ENCODE data around the gene IGF2BP2.
"Not testable (repeated sequence)": the region's sequence is repeated elsewhere in the genome, so short reads cannot be mapped to it uniquely, and the experiment has no call there.

Gene IGF2BP2

DNA sequence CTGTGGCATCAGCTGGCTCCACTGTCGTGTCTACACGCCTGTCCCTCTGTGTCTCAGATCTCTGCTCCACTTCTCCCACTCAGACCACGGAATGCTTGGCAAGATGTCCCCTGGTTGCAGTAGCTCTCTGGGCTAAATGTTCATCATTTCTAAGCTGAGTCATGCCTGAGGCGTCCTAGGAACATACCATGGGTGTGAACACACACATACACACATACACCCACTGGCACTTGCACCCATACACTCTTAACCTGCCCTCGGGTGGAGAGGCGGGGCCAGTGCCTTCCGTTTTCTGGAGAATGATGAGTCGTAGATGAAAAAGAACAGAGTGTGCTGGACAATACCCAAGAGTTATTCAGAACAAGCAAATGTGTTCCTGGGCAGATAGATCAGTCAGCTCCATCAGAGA lies 166.3 kb downstream of the IGF2BP2 start:
- DNase-seq: no peak

DNA sequence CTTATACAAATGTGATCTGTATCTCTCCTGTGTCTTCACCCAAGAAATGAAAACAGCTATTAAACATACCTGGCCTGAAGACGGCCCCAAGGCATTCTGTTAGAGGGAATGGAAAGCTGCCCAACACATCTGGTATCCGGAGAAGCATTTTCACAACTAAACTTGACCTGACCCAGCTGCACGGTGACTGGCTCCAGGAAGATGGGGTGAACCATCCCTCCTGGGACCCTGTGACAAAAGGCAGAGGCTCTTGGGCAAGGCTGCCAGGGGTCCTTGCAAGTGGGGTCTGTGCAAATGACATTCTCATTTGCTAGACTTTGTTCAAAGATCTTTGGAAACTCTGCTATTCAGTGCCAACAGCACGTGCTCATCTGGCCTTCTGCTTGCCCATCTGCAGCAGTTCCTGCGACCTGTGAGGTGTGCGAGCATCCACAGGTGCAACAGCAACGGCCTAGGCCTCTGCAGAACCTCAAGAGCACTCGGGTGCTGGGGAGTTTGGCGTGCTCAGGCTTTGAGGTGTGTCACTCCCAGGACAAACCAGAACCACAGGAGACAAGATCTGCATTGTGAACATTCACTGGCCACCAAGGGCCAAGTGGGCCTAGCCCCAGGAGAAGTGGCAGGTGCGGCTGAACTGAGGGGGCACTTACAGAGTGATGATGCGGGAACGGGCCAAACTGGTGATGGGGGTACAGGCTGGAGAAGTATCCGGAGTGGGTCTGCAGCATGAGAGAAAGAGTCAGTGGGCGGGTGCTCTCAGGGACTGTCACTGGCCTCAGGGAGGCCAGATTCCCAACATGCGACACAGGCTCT lies 166.9 kb downstream of the IGF2BP2 start:
- DNase-seq: no peak

DNA sequence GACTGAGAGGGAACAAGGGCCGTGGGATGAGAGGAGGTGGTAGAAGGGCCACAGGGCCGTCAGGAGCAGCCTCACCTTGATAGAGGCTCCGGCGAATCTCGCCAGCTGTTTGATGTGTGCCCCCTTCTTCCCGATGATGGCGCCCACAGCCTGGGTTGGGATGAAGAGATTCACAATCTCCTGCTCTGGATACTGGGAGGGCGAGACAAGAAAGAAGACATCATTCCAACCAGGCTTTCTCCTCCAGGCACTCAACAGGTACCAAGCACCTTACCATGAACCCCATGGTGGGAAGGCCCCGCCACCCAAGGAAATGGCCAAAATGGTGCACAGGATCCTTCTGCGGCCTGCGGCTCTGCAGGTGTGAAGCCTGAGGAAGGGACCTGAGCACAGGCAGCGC lies 167.6 kb downstream of the IGF2BP2 start:
- DNase-seq: no peak

GRCh38 chr3:185656321-185656840 lies 168.5 kb downstream of the IGF2BP2 start:
- DNase-seq: no peak

DNA sequence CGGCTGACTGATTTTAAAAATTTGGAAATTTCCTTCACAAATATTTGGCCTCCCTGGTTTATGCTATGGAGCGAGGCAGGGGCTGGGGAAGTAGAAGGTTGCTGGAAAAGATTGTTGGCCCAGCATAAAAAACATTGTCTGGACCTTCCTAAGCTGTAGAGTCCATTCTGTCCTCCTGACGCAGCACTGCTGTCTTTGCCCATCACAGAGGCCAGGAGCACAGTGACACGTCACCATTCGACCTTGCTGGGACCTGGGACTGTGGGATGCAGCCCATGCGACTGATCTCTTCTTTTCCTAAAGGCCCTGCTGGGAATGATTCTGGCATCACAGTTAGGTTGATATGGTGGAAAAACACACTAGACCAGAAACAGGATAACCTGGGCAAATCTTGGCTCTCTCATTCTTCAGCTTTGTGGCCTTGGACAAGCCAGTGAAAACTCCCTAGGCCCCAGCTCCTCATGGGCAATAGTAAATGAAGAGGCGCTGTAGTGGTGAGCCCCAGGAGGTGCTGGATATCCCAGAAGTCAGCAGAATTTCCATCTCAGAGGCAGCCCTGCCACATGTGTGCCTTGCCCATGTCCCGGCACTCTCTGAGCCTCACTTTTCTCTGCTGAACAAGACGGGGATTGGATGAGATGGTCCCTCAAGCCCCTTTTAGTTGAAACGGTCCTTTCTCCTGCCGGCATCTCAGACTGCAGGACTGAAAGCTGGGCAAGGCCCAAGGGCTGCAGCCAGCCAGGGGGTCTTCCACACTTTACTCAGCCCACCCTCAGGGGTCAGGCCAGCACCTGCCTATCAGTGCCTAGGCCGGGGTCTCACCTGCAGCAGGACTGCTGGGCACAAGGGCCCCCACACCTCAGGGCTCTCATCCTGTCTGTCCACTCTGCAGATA lies 169.2 kb downstream of the IGF2BP2 start:
- DNase-seq: no peak

- DNase-seq: no peak
These were observed 170.1 kb downstream of the IGF2BP2 start for GRCh38 chr3:185654758-185655145.

DNA sequence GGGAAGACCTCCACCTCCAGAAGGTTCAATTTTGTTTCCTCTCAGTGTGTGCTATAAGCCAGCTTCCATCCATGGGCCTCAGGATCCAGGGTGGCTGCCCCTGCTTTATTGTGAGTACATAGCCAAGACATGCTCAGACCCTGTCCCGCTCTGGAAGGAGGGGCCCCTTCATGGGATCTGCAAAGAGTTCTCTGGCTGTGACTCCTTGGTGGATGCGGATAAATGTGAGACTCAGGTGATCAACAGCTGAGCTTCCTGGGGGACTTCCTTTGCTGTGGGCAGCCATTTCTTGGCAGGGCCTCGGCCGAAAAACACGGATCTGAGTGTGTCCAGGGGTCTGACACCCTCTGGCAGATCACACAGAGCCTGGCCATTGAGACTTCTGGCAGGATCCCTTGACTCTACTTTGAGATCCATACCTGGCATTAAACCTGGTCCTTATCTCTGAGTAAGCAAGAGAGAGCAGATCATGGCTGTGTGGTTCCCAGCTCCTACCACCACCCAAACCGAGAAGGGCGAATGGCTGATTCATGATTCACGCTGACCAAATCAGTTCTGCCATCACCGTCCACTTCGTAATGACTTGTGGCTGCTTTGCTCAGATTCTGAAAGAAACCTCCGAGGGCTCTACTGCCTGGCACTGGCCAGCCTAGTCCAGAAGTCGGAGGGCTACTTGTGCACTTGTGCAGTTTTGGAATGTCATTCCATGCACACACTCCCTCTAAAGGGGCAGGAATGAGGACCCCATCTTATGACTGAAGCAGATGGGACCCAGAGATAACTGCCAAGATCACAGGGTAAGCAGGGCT lies 170.7 kb downstream of the IGF2BP2 start:
- no peak for DNase-seq

DNA sequence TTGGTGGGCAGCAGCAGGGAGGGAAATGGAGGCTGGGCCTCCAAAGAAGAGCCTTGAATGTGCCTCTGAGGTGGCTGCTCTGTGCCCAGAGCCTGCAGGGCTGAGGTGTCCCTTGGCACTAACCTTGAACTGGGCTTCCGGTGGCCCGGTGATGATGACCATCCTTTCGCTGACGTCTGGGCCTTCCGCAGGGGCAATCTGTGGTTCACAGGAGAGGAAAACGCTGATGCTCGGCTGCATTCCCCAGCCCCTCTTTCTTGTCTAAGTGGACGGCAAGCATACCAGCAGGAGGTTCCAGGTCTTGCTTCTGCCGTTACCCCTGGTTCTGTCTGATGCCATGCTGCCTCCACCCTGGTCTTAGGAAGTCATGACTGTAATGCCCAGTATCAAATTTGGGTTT lies 172.9 kb downstream of the IGF2BP2 start:
- no peak for DNase-seq

DNA sequence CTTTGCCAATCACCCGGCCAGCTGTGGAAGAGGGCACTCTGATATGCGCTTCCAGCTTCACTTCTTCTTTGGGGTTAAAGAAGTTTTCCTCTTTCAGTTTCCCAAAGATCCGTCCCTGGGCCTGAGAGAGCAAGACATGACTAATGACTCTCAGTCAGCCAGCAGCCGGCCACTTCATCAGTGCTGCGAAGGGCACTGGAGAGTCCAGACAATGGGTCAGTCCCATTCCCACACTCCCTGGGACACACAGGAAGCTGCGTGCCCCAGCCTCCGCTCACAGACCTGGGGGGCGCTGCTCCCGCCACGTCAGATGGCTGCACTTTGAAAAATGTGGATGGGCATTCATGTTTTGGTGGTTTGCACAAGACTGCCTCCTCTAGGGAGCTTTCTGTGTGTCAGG lies 175.4 kb downstream of the IGF2BP2 start:
- DNase-seq: no peak

GRCh38 chr3:185648396-185648795 lies 176.4 kb downstream of the IGF2BP2 start:
- DNase-seq: no peak

GRCh38 chr3:185647880-185648210 lies 177.0 kb downstream of the IGF2BP2 start:
- no peak for DNase-seq

- DNase-seq: no peak
These were observed 177.5 kb downstream of the IGF2BP2 start for GRCh38 chr3:185647134-185647879.

DNA sequence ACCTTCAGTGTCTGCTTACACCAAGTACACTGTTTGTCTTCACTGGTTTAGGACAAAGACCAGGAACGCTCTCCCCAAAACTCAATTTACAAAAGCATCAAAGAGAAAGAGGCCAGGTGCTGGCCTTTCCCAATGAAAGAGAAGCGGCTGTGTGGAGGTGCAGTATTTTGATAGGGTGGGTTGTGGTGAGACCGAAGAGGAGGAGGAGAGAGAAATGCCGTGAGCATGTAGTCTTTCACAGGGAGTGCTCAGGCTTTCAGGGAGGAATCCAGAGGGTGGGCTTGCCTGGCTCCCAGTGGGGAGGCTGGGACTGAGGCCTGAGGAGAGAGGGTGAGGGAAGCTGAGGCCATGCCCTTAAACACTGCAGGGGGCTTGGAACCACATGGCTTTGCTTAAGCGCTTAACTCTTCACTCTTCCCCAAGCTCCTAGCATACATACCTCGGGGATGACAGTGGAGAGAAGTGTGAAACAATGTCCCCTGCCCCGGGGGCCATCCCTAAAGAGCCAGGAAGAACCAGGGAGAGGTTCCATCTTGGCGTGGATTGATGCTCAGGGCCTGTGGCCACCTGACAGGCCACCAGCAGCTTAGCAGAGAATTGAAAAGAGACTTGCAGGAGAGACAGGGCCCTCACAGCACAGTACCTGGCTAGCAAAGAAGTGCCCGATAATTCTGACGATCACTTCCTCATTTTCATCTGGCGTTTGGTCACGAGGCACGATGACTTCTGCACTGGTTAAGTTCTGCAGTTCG lies 178.3 kb downstream of the IGF2BP2 start:
- DNase-seq: no peak

GRCh38 chr3:185645596-185646381 lies 179.1 kb downstream of the IGF2BP2 start:
- no peak for DNase-seq

- DNase-seq: not testable (repeated sequence)
These were observed 179.7 kb downstream of the IGF2BP2 start for GRCh38 chr3:185645191-185645590.

- no peak for DNase-seq
These were observed 184.5 kb downstream of the IGF2BP2 start for GRCh38 chr3:185640308-185640707.

- DNase-seq: no peak
These were observed 185.1 kb downstream of the IGF2BP2 start for GRCh38 chr3:185639632-185640206.

DNA sequence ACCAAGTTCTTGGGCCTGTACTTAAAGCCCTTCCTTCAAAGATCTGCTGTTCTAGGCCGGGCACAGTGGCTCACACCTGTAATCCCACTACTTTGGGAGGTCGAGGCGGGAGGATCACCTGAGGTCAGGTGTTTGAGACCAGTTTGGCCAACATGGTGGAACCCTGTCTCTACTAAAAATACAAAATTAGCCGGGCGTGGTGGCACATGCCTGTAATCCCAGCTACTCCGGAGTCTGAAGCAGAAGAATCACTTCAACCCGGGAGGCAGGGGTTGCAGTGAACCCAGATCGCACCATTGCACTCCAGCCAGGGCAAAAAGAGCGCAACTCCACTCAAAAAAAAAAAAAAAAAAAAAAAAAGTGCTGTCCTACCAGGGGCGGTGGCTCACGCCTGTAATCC lies 186.2 kb downstream of the IGF2BP2 start:
- not testable (repeated sequence) for DNase-seq

DNA sequence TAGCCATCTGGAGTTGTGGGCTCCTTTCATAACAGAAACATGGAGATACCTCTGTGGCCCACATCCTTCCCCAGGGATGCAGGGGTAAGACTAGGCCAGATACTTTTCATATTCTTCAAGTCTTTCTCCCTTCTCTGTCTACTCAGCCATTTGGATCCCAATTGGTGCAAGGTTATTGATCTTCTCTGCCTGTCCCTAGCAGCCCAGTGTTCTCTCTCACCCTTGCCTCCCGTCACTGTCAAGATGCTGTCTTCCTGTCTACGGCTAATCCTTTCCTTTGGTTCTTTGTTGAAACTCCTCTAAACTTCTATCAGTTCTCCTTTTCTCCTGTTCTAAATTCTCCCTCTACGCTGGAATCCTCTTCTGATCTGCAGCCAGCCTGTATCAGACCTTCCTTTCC lies 187.5 kb downstream of the IGF2BP2 start:
- no peak for DNase-seq

GRCh38 chr3:185632996-185633395 lies 191.8 kb downstream of the IGF2BP2 start:
- no peak for DNase-seq
